SK-N-SH treated with all-trans-retinoic acid at 6 μM for 48 hours (cell line): Measurements from ENCODE around the gene DRAXIN.

Source experiments
- ATAC-seq: fragments of 200-7000 bp; cut with Tn5 transposase; 3 replicates; pipeline ENCODE4 v1.9.1; 2020; ENCODE audit warnings: mild to moderate bottlenecking, moderate library complexity
- ARNTL ChIP-seq: fragments of 450-650 bp; formaldehyde crosslinking; IDR thresholded peaks from 2 replicates; pipeline ENCODE4 v1.5.0; 2020; ENCODE audit warnings: low read depth, mild to moderate bottlenecking, moderate library complexity, borderline replicate concordance
- BACH2 ChIP-seq: fragments of 250-450 bp; sonication (Bioruptor Pico); IDR thresholded peaks from 2 replicates; pipeline ENCODE4 v1.9.0; 2021; ENCODE audit warnings: mild to moderate bottlenecking, borderline replicate concordance
- CREB5 ChIP-seq: fragments of 250-450 bp; sonication (Bioruptor Pico); IDR thresholded peaks from 2 replicates; pipeline ENCODE4 v1.5.1; 2020; ENCODE audit warnings: low read depth, mild to moderate bottlenecking, moderate library complexity
- CSDC2 ChIP-seq: fragments of 250-450 bp; sonication (Bioruptor Pico); IDR thresholded peaks from 2 replicates; pipeline ENCODE4 v1.5.0; 2020; ENCODE audit warnings: mild to moderate bottlenecking, moderate library complexity
- CSRNP3 ChIP-seq: fragments of 250-450 bp; sonication (Bioruptor Pico); IDR thresholded peaks from 2 replicates; pipeline ENCODE4 v1.5.1; 2021; ENCODE audit warnings: mild to moderate bottlenecking, moderate library complexity
- ESRRG ChIP-seq: fragments of 250-450 bp; sonication (Bioruptor Pico); IDR thresholded peaks from 2 replicates; pipeline ENCODE4 v1.6.1; 2021; ENCODE audit warnings: mild to moderate bottlenecking
- GLIS3 ChIP-seq: fragments of 250-450 bp; sonication (Bioruptor Pico); IDR thresholded peaks from 2 replicates; pipeline ENCODE4 v1.5.0; 2020; ENCODE audit warnings: mild to moderate bottlenecking, moderate library complexity
- ISL1 ChIP-seq: fragments of 250-450 bp; sonication (Bioruptor Pico); IDR thresholded peaks from 2 replicates; pipeline ENCODE4 v2.1.2; 2022; ENCODE audit warnings: mild to moderate bottlenecking, moderate library complexity
- OSR1 ChIP-seq: fragments of 250-450 bp; sonication (Bioruptor Pico); IDR thresholded peaks from 2 replicates; pipeline ENCODE4 v1.8.0; 2022; ENCODE audit warnings: moderate library complexity, mild to moderate bottlenecking, inconsistent platforms
- PATZ1 ChIP-seq: fragments of 250-450 bp; sonication (Bioruptor Pico); IDR thresholded peaks from 2 replicates; pipeline ENCODE4 v1.8.0; 2020; ENCODE audit warnings: mild to moderate bottlenecking, moderate library complexity, borderline replicate concordance
- PPARA ChIP-seq: fragments of 250-450 bp; sonication (Bioruptor Pico); IDR thresholded peaks from 2 replicates; pipeline ENCODE4 v1.5.0; 2020; ENCODE audit warnings: mild to moderate bottlenecking, borderline replicate concordance
- RARB ChIP-seq: fragments of 250-450 bp; sonication (Bioruptor Pico); IDR thresholded peaks from 2 replicates; pipeline ENCODE4 v1.8.0; 2021; ENCODE audit warnings: mild to moderate bottlenecking, moderate library complexity
- SNAI2 ChIP-seq: fragments of 250-450 bp; sonication (Bioruptor Pico); IDR thresholded peaks from 2 replicates; pipeline ENCODE4 v1.5.0; 2020; ENCODE audit warnings: mild to moderate bottlenecking, moderate library complexity
- TCF4 ChIP-seq: fragments of 250-450 bp; sonication (Bioruptor Pico); IDR thresholded peaks from 2 replicates; pipeline ENCODE4 v1.8.0; 2021; ENCODE audit warnings: mild to moderate bottlenecking, moderate library complexity, borderline replicate concordance
- TOX ChIP-seq: fragments of 250-450 bp; sonication (Bioruptor Pico); IDR thresholded peaks from 2 replicates; pipeline ENCODE4 v1.8.0; 2021; ENCODE audit warnings: mild to moderate bottlenecking, moderate library complexity, borderline replicate concordance
- ZC3H10 ChIP-seq: fragments of 250-450 bp; sonication (Bioruptor Pico); IDR thresholded peaks from 2 replicates; pipeline ENCODE4 v1.5.1; 2021; ENCODE audit warnings: mild to moderate bottlenecking, moderate library complexity
- ZFP3 ChIP-seq: fragments of 250-450 bp; sonication (Bioruptor Pico); IDR thresholded peaks from 2 replicates; pipeline ENCODE4 v1.5.0; 2020; ENCODE audit warnings: mild to moderate bottlenecking, moderate library complexity
- ZNF565 ChIP-seq: fragments of 450-650 bp; formaldehyde crosslinking; conservative IDR thresholded peaks from 2 replicates; pipeline ENCODE4 v1.5.0; 2020; ENCODE audit warnings: low read depth, mild to moderate bottlenecking, moderate library complexity
- ZNF70 ChIP-seq: fragments of 450-650 bp; formaldehyde crosslinking; IDR thresholded peaks from 2 replicates; pipeline ENCODE4 v1.5.0; 2020; ENCODE audit warnings: mild to moderate bottlenecking, moderate library complexity
- ZNF8 ChIP-seq: fragments of 450-650 bp; formaldehyde crosslinking; IDR thresholded peaks from 2 replicates; pipeline ENCODE4 v1.5.0; 2020; ENCODE audit warnings: mild to moderate bottlenecking, moderate library complexity
- TF ChIP-seq, protein P1 (sequence below): fragments of 250-450 bp; sonication (Bioruptor Pico); IDR thresholded peaks from 2 replicates; pipeline ENCODE4 v1.5.0; 2020; ENCODE audit warnings: mild to moderate bottlenecking, moderate library complexity

The DRAXIN gene

DNA sequence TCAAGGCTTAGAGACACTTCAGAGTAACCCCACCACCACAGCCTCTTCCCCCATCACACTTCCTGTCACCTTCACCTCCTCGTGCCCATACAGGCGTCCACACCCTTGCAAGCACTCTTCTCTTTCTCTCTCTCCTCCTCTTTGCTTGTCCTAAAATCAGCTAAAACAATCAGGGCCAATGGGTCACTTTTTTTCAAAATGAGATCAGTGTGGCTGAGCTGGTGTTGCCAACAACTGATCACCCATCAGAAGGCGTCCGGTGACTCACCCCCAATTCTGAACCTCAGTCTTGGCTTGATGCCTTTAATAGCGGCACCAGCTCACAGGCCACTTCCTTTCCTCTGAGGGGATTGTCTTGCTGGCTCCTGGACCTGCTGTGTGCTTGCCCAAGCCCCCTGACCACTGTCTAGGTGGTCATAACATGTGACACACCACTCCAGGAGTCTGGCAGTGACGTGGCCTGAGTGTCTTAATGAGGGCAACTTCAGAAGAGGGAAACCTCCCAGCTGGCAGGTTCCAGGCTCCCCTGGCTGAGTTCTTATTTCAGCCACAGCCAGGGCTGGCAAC is 1.6 kb downstream of the DRAXIN start (continued):
- TF ChIP-seq CREB5 = no peak
- TF ChIP-seq PPARA (CRISPR knock-in tag) = no peak
- TF ChIP-seq CSDC2 = no peak
- TF ChIP-seq ESRRG (CRISPR knock-in tag) = no peak
- no peak for TF ChIP-seq RARB
- no peak for TF ChIP-seq GLIS3
- no peak for TF ChIP-seq ZNF8 (CRISPR knock-in tag)
- no peak for TF ChIP-seq ZFP3 (CRISPR knock-in tag)
- TF ChIP-seq, all 23 proteins: peak for 0

DNA sequence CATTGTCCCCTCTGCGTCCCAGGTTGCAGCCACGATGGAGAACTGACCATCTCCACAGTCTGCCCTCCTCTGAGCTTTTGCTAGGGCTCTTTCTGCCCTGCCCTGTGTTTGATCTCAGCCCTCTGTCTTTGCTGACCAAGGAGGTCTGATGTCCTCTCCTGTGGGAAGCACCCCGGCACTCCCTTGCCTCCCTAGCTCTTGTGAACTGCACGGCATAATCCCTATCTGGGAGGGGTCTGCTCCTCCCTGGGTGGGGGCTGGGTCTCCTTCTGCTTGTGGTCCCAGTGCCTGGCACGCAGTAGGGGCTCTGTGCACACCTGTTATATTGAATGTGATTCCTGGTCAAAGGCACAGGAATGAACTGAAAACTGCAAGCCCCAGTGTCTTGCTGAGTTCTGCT is 2.4 kb downstream of the DRAXIN start:
- no peak; the same call in 2 of the 3 replicates for ATAC-seq
- TF ChIP-seq ZC3H10 (CRISPR knock-in tag) = no peak
- no peak for TF ChIP-seq PATZ1 (CRISPR knock-in tag)
- TF ChIP-seq ZNF565 (CRISPR knock-in tag) = no peak
- TF ChIP-seq ARNTL (CRISPR knock-in tag) = no peak
- TF ChIP-seq CSDC2 = no peak
- TF ChIP-seq, protein P1, sequence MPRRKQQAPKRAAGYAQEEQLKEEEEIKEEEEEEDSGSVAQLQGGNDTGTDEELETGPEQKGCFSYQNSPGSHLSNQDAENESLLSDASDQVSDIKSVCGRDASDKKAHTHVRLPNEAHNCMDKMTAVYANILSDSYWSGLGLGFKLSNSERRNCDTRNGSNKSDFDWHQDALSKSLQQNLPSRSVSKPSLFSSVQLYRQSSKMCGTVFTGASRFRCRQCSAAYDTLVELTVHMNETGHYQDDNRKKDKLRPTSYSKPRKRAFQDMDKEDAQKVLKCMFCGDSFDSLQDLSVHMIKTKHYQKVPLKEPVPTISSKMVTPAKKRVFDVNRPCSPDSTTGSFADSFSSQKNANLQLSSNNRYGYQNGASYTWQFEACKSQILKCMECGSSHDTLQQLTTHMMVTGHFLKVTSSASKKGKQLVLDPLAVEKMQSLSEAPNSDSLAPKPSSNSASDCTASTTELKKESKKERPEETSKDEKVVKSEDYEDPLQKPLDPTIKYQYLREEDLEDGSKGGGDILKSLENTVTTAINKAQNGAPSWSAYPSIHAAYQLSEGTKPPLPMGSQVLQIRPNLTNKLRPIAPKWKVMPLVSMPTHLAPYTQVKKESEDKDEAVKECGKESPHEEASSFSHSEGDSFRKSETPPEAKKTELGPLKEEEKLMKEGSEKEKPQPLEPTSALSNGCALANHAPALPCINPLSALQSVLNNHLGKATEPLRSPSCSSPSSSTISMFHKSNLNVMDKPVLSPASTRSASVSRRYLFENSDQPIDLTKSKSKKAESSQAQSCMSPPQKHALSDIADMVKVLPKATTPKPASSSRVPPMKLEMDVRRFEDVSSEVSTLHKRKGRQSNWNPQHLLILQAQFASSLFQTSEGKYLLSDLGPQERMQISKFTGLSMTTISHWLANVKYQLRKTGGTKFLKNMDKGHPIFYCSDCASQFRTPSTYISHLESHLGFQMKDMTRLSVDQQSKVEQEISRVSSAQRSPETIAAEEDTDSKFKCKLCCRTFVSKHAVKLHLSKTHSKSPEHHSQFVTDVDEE = no peak
- TF ChIP-seq CSRNP3 (CRISPR knock-in tag) = no peak
- no peak for TF ChIP-seq TOX (CRISPR knock-in tag)
- no peak for TF ChIP-seq TCF4 (CRISPR knock-in tag)
- TF ChIP-seq ZFP3 (CRISPR knock-in tag) = no peak
- TF ChIP-seq OSR1 (CRISPR knock-in tag) = no peak

DNA sequence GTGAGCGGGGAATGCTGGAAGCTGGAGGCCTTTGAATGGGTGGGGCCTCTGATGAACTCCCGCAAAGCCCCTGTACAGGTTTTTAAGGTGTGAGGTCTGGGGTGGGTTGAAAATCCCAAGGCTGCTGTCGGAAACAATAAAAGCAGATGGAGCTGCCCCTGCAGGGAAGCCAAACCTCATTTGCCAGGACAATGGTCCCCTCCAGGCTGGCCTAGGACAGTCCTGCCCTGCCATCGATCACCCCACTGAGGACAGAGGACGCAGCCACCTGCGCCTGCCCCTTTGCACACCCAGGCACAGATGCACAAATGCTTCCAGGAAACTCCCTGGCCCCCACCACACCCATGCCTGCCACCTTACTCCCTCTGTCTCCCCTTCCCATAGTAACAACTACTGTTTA is 4.4 kb downstream of the DRAXIN start:
- no peak for TF ChIP-seq OSR1 (CRISPR knock-in tag)
- no peak for TF ChIP-seq ZNF70 (CRISPR knock-in tag)
- no peak for TF ChIP-seq SNAI2 (CRISPR knock-in tag)
- TF ChIP-seq GLIS3 = no peak
- TF ChIP-seq CSDC2 = no peak
- TF ChIP-seq PATZ1 (CRISPR knock-in tag) = no peak
- no peak for TF ChIP-seq ESRRG (CRISPR knock-in tag)
- TF ChIP-seq TCF4 (CRISPR knock-in tag) = no peak
- TF ChIP-seq BACH2 (CRISPR knock-in tag) = no peak
- TF ChIP-seq, protein P1 = no peak
- no peak for TF ChIP-seq ZNF8 (CRISPR knock-in tag)
- TF ChIP-seq PPARA (CRISPR knock-in tag) = no peak
- TF ChIP-seq ISL1 (CRISPR knock-in tag) = no peak
- TF ChIP-seq ZC3H10 (CRISPR knock-in tag) = no peak
- TF ChIP-seq TOX (CRISPR knock-in tag) = no peak
- TF ChIP-seq, all 23 proteins: peak for 0
- no peak for ATAC-seq
